ENCODE measurements around the gene HES6.

Gene HES6

GRCh38 chr2:238247002-238247822 lies 7.4 kb upstream of the HES6 start:
- Histone ChIP-seq H3K79me2 (ENCODE audit: low read length) (no peaks in the 10 kb centered on the region), H3K27me3 (replicated peaks; ENCODE audit: insufficient read depth, low read length) (no peaks in the 10 kb centered on the region), H2AFZ (ENCODE audit: low read length) (no peak overlapping the region), H4K20me1 (ENCODE audit: insufficient read depth, low read length) (no peaks in the 10 kb centered on the region), H3K9ac (ENCODE audit: low read length) (no peak overlapping the region), H3K36me3 (replicated peaks; ENCODE audit: insufficient read depth, low read length) (no peaks in the 10 kb centered on the region), H3K27ac (ENCODE audit: low read length) (no peak overlapping the region), H3K4me2 (ENCODE audit: low read depth, low read length) (no peak overlapping the region), H3K9me2 (replicated peaks; ENCODE audit: insufficient read depth, low read length) (no peaks in the 10 kb centered on the region), H3K4me3 (ENCODE audit: low read length) (no peak overlapping the region), H3K9me3 (replicated peaks; ENCODE audit: insufficient read depth, low read length) (no peaks in the 10 kb centered on the region), H3K4me1 (ENCODE audit: low read length) (no peaks in the 10 kb centered on the region), H3F3A (ENCODE audit: insufficient read depth, low read length) (no peaks in the 10 kb centered on the region)
- no peak for TF ChIP-seq EZH2phosphoT487 (IDR thresholded peaks at IDR 0.05; ENCODE audit: low read length)
- no peak for TF ChIP-seq CTCF (IDR thresholded peaks at IDR 0.05; ENCODE audit: low read length)
- no peak for TF ChIP-seq EZH2 (optimal IDR thresholded peaks at IDR 0.05; ENCODE audit: low read depth, low read length)
- DNase-seq: no peak

DNA sequence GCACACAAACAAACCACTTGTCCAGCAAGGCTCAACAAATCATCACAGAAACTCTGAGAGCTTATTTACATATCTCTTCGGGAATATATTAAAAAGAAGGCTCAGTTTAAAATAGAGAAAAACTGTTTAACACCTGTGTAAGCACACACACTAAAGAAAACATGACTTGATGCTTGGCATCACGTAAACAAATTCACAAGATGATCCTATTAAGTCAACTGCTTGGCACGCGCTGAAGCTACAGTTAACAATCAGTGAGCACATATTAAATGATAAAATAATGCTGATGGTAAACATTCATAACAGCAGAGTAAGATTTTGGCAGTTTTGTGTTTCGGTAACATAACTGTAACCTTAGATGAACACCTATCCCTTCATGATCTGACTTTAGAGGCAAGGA lies 4.3 kb upstream of the HES6 start:
- TF ChIP-seq CTCF (IDR thresholded peaks at IDR 0.05; ENCODE audit: low read length): no peak
- TF ChIP-seq EZH2phosphoT487 (IDR thresholded peaks at IDR 0.05; ENCODE audit: low read length): no peak
- no peak for TF ChIP-seq EZH2 (optimal IDR thresholded peaks at IDR 0.05; ENCODE audit: low read depth, low read length)
- DNase-seq: no peak
- no peak overlapping the region for H3K9ac ChIP-seq (ENCODE audit: low read length)
- H3K27me3 ChIP-seq (replicated peaks; ENCODE audit: insufficient read depth, low read length): no peaks in the 10 kb centered on the region
- H3K27ac ChIP-seq (ENCODE audit: low read length): no peak overlapping the region
- no peak overlapping the region for H3K4me2 ChIP-seq (ENCODE audit: low read depth, low read length)
- peaks cover 9% of the 10 kb centered on the region for H3K4me1 ChIP-seq (ENCODE audit: low read length)
- H2AFZ ChIP-seq (ENCODE audit: low read length): no peak overlapping the region
- H3K79me2 ChIP-seq (ENCODE audit: low read length): no peaks in the 10 kb centered on the region
- H3K9me2 ChIP-seq (replicated peaks; ENCODE audit: insufficient read depth, low read length): no peaks in the 10 kb centered on the region
- H3K36me3 ChIP-seq (replicated peaks; ENCODE audit: insufficient read depth, low read length): no peaks in the 10 kb centered on the region
- H3K4me3 ChIP-seq (ENCODE audit: low read length): no peak overlapping the region
- H4K20me1 ChIP-seq (ENCODE audit: insufficient read depth, low read length): no peaks in the 10 kb centered on the region
- H3F3A ChIP-seq (ENCODE audit: insufficient read depth, low read length): peaks cover 9% of the 10 kb centered on the region; the same call in 1 of the 2 replicates
- H3K9me3 ChIP-seq (replicated peaks; ENCODE audit: insufficient read depth, low read length): no peaks in the 10 kb centered on the region

DNA sequence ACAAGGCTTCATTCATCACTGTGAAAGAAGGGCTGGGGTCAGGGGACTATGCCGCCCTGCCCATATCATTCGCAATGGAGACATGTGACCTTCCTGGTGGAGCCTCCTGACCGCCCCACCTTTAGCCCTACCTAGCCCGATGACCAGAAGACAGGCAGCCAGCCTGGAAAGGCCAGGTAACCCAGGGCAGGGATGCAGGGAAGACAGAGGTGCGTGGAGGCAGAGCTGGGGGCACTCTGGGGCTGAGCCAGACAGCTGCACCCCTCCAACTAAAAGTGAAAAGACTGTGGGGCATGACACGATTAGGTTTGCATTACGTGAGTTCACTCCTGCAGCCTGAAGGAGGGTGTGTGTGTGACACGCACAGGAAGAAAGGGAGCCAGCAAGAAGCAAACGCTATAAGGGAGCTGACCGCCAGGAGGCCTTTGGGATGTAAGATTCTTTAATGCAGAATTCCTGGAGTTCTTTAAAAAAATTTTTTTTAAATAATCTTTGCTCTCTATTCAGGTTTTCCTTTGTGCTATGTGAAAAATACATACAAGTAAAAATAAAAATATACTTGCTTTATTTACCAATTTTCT lies 3.7 kb upstream of the HES6 start:
- H4K20me1 ChIP-seq (ENCODE audit: insufficient read depth, low read length): no peaks in the 10 kb centered on the region
- H3F3A ChIP-seq (ENCODE audit: insufficient read depth, low read length): peaks cover 12% of the 10 kb centered on the region; the same call in 1 of the 2 replicates
- H3K36me3 ChIP-seq (replicated peaks; ENCODE audit: insufficient read depth, low read length): no peaks in the 10 kb centered on the region
- no peak overlapping the region for H3K4me3 ChIP-seq (ENCODE audit: low read length)
- DNase-seq: no peak
- no peak overlapping the region for H3K27ac ChIP-seq (ENCODE audit: low read length)
- H2AFZ ChIP-seq (ENCODE audit: low read length): no peak overlapping the region
- H3K4me1 ChIP-seq (ENCODE audit: low read length): peaks cover 9% of the 10 kb centered on the region
- no peaks in the 10 kb centered on the region for H3K9me2 ChIP-seq (replicated peaks; ENCODE audit: insufficient read depth, low read length)
- H3K4me2 ChIP-seq (ENCODE audit: low read depth, low read length): no peak overlapping the region
- no peaks in the 10 kb centered on the region for H3K27me3 ChIP-seq (replicated peaks; ENCODE audit: insufficient read depth, low read length)
- TF ChIP-seq EZH2phosphoT487 (IDR thresholded peaks at IDR 0.05; ENCODE audit: low read length) (no peak), EZH2 (optimal IDR thresholded peaks at IDR 0.05; ENCODE audit: low read depth, low read length) (no peak), CTCF (IDR thresholded peaks at IDR 0.05; ENCODE audit: low read length) (no peak)
- peaks cover 5% of the 10 kb centered on the region; the same call in 1 of the 2 replicates for H3K79me2 ChIP-seq (ENCODE audit: low read length)
- H3K9me3 ChIP-seq (replicated peaks; ENCODE audit: insufficient read depth, low read length): no peaks in the 10 kb centered on the region
- no peak overlapping the region for H3K9ac ChIP-seq (ENCODE audit: low read length)

Measured in MM.1S (cell line).